NCI-H524 treated with DMSO at 0.1 percent for 48 hours (cell line): ENCODE measurements around the gene PRAC1.

ENCODE experiments used
- DNase-seq: peaks from one replicate; lab custom pipeline; 2025; lab: John Stamatoyannopoulos, UW

Gene PRAC1

DNA sequence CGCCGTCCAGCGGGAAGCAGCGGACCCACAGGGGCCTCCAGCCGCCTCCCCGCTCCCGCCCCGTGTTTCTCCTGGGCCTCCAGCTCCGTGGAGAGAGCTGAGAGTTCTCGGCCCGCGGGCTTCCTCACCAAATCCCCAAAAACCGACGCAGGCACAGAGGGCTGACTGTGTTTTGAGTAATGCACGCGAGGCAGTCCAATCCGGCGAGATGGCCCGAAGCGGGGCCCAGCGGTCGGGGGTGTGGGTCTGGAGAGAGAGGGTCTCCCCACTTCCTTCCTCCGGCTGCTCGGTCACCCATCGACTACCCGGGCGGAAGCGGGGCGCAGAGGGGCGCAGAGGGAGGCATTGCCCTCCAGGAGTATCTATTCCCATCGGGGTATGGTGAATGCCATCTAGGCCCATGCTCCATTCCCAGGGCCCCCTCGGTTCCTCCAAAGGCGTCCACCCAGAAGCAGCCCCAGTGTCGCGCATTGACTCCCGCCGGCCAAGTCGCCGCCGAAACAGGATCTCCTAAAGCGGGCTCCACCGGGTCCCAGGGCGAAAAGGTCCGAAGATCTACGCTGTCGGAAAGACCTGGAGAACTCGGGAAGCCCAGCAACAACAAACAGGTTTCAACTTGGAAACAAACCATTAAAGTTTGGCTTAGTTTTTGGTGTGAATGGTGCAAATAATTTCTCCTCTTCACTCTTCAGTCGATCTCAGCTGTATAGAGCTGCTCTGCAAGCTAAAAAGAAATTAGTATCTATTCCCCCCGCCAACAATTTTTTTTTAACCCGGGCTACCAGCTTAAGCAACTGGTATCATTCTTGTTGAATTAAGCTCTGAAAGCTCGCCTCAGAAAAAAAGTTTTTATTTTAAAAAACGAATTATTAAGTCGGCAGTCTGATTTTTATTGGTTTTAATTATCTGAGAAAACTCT, 25.4 kb upstream of the PRAC1 start:
- no peak for DNase-seq

- DNase-seq: no peak
Observed at GRCh38 chr17:48746916-48747444, 24.7 kb upstream of the PRAC1 start.

GRCh38 chr17:48745381-48746275, 23.3 kb upstream of the PRAC1 start:
- DNase-seq: no peak

DNA sequence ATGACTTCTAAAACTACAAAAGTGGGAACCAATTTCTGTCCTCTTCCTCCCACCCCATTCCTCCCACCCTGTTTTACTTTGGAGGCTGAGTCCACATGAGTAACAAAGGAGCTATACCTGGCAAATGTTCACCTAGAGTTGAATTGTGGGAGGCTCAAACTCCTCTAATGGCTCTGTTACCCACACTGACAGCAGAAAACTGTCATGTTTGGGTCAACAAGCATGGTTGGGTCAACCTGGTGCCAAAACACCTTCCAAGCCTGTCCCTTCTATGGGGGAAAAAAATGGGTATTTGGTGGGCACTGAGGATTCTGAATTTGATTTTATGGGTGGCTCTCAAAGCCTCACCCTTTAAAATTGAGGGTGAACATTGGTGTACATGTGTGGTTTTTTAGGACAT, 18.2 kb upstream of the PRAC1 start:
- no peak for DNase-seq

DNA sequence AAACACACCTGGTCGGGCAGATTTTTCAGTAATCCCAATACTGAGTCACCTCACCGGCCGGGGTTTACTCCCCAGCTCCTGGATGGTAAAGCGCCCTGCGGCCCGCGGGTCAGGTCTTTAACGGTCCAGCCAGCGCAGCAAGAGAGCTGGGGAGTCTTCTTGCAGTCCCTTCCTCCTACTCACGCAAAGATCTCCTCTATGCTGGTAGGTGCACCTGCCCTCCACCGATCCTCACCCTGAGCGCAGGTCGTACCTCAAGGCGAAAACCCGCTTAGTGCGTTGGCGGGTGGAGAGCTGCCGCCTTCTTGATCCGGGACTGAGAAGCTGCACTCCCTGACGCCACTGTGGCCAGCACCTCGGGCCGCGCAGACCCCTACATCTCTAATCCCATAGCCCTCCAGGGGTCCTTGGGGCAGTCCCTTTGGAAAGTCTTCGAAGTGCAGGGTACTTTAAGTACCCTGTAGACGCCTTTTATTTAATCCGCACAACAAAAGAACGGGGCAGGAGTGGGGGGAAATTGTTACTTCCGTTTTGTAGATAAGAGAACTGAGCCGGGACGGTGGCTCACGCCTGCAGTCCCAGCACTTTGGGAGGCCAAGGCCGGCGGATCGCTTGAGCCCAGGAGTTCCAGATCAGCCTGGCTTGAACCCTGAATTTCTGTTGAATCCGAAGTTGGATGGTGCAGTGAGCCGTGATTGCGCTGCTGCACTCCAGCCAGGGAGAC, 16.6 kb upstream of the PRAC1 start:
- DNase-seq: no peak

- DNase-seq: no peak
Observed at GRCh38 chr17:48738424-48738802, 16.1 kb upstream of the PRAC1 start.

- DNase-seq: no peak
Observed at GRCh38 chr17:48737330-48738043, 15.2 kb upstream of the PRAC1 start.

DNA sequence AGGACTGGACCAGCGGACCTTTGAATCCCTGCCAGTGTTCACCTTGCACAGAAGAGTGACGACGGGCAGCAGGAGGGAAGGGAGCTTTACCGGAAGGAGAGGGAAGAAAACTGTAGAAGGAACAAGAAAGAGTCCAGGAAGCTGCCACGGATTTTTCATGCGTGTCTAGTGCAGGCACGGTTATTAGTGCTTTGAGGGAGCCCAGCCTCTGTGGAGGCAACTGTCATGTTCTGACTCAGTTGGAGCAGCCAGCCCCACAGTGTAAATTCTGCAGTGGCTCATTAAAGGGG, 12.7 kb upstream of the PRAC1 start:
- no peak for DNase-seq

DNA sequence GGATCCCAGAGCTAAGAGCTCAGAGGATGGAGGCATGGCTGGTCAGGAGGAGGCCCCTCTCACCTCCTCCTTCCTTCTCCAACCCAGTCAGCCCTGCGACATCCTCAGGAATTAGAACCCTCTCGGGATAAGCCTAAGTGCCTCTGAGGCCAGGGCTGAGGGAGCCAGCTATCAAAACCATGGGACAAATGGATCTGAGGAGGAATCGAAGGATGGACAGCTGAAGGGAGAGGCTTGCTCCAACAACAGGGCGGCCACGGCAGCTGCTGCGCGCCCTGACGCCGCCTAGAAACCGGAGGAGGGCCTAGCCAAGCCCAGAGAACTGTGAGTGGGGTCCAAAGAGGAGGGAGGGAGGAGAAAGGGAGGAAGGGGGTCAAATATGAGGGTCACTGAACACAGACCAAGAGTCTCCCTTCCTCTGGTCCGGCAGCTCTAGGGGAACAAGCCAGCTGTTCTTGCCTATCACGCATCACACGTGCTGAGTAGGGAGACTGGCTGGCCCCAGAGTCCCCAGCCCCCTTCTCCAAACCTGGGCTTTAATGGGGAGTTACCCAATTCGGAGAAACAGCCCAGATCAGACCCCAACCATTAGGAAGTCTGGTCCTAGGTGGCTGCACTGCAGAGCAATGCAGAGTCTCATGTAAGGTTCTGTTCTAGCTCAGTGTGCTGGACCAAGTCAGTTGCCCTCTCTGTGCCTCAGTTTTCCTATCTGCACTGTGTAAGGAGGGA, 12.2 kb upstream of the PRAC1 start:
- DNase-seq: no peak

DNA sequence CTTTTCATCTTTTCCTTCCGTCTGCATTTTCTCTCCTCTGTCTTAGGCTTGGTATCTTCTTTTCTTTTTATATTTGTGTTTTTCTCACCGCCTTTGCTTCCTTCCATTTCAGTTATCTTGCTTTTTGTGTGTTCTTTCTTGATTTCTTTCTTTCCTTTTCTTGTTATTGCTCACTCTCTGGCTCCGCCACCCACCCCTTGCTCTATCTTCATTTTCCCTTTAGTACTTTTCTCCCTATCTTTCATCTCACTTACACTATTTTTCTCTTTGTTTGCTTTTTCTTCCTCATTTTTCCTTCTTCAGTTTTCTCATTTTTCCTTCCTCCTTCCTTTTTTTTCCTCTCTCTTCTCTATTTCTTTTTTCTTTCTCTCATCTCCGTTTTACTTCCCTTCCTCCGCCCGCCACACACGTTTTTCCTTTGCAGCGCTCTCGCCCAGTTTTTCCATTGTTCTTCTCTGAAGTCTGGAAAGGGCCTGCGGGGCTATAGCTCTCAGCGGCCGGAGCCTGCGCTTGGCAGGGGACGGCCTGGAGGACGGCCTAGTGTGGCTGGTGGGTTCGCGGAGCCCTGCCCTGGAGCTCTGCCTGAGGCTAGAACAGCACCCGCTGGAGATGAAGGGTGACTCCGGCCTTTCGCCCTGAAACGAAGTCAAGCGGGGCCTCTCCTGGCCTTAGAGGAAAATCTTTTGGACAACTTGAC, 11.5 kb upstream of the PRAC1 start:
- no peak for DNase-seq

- no peak for DNase-seq
Observed at GRCh38 chr17:48732688-48733629, 10.6 kb upstream of the PRAC1 start.

- no peak for DNase-seq
Observed at GRCh38 chr17:48731355-48731754, 9.0 kb upstream of the PRAC1 start.

DNA sequence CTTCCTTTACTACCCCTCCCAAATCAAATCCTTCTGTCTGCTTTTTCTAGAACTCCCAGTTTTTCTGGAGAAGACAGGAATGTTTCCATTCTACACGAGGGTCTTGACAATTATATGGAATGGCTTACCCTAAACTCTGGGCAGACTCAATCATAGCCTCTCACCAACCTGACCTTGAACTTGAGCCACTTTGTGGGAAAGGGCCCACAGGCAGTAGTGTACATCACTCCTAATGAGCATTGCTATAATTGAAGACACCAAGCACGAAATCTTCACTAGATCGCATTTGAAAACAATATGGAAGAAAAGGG, 7.9 kb upstream of the PRAC1 start:
- no peak for DNase-seq

DNA sequence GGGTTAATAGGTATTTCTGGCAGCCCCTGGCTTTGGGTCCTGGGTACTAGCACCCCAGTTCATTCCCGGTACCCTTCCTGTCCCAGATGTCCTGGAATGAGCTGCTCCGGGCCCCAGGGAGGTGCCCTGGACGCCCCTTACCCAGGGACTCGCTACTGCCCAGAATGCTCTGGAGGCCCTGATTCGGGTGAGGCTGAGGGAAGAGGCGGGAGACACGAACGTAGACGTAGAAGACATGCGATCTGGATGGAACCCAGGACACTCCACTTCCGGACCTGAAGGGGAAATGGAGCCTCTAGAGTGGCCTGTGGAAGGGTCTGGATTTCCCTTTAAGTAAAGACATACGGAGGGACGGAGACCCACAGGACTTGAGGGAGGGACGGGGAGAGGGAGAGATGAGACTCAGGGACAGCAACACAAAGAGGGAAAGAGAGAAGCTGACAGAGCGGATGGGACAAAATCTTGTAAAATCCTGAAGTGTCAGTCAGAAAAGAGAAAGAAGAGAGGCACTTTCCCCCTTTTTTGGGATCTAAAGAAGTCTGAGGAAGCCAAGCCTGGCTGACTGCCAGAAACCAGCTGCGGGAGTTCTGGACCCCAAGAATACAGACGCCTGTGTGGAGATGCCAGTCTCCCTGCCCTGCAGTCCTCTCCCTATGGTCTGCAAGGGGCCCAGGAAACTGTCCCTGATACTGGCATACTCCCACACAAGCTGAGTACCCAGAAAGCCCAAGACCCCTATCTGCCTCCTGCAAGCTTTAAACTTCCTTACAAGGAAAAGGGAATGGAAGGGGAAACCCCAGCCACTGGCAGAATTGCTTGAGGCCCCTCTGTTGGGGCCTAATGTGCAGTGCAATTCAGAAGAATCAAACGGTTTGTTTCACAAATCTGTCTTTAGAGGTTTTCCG, 7.3 kb upstream of the PRAC1 start:
- no peak for DNase-seq

DNA sequence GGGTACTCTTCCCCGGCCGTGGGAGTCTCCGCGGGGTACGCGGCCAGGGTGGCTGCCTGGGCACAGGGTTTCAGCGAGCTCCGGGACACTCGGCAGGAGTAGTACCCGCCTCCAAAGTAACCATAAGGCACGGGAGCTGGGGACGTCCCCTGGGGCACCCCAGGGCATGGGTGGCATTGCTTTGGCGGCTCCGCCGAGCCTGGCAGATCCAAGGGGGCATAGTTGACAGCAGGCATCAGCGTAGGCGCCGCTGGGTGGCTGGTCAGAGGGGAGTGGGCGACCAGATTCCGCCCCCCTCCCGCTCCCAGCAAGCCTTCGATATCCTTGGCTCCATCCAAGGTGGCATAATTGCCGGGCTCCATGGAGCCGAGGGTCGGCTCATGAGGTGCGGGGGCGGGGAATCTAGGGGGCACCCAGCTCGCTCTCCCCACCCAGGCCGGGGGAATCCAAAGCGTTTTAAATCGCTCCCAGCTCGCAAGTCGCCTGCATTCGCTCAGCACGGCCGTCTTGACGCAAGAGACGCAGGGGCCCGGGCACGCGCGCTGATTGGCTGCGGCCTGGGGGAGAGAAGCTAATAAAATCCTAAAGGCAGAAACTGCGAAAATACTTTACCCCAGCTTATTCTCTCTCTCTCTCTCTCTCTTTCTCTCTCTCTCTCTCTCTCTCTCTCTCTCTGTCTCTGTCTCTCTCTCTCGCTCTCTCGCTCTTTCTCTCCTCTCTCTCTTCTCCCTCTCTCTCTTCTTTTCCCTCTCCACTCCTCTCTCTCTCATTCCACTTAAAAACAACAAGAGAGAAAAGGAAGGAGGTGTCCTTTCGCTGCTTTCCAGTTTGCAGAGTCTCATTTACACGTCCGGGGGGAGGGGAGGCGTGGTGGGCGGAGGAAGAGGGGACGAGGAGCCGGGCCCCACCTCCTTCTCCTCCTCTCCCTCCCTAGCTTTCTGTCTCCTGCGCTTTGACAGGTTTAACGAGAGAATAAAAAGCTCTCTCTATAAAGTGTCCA, 6.2 kb upstream of the PRAC1 start, which contains the start of gene HOXB13:
TSS of gene HOXB13 (minus strand) at position 519 of the 1,000 bp plus-strand sequence. CDS start at position 362, 157 bp downstream.
- DNase-seq: peak; percentile 20

DNA sequence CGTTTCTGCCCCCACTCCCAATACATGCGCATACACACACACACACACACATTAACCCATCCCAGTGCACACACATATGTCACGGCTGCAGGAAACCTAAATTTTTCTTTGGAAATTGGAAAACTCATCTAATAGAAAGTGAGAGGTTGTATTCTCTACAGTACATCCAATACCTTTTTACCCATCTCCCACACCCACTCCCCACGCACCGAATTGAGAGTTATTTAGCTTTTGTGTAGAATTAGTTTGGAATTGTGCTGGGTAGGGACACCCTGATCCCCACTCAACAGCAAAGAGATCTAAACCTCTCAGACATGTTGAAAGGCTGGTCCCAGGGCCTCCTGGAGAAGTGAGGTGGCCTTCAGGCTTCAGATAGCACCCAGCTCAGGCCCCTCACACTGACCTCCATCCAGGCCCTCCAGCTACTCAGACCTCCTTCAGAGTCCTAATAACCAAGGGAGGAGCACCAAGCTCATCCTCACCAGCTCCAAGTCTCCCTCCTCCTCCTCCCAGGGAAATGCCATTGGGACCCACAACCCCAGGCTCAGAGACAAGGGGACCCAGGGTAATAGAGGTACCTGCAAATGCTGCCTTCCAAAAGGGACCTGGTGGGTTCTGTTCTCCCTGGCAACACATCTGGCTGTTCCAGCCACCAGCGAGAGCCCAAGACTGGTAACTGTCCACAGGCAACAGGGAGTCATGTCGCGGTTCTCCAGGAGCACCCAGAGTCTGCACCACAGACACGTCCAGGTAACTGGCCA, 5.3 kb upstream of the PRAC1 start:
- DNase-seq: no peak
